ENCODE data around the gene TMEM43.

The TMEM43 gene

DNA sequence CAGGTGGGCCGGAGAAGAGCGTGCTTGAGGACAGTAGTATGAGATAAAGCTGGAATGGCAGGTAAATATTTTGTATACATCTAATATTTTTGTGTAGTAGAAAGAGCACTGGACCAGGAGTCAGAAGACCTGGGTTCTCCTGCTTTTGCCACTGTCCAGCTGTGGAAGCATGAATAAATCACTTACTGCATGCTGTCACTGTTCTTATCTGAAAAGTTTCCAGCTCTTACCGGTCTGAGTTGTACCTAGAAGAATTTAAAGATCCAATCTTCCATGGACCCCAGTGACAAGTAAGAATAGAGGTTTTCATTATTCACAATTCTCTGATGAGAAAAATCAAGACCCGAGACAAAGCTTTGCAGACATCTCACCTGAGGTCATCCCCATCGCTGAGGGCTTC is 47.6 kb downstream of the TMEM43 start:
- no peak overlapping the region for H3K4me3 ChIP-seq (ENCODE audit: low read depth, low read length)
- TF ChIP-seq, protein P1, sequence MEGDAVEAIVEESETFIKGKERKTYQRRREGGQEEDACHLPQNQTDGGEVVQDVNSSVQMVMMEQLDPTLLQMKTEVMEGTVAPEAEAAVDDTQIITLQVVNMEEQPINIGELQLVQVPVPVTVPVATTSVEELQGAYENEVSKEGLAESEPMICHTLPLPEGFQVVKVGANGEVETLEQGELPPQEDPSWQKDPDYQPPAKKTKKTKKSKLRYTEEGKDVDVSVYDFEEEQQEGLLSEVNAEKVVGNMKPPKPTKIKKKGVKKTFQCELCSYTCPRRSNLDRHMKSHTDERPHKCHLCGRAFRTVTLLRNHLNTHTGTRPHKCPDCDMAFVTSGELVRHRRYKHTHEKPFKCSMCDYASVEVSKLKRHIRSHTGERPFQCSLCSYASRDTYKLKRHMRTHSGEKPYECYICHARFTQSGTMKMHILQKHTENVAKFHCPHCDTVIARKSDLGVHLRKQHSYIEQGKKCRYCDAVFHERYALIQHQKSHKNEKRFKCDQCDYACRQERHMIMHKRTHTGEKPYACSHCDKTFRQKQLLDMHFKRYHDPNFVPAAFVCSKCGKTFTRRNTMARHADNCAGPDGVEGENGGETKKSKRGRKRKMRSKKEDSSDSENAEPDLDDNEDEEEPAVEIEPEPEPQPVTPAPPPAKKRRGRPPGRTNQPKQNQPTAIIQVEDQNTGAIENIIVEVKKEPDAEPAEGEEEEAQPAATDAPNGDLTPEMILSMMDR (IDR thresholded peaks at IDR 0.05; ENCODE audit: low read depth, low read length, missing control alignments), result no peak
- in situ Hi-C loops (cut with HindIII; ENCODE audit: low sequenced_read_pairs), result no loop called here
- no peak for DNase-seq (ENCODE audit: low read depth)

DNA sequence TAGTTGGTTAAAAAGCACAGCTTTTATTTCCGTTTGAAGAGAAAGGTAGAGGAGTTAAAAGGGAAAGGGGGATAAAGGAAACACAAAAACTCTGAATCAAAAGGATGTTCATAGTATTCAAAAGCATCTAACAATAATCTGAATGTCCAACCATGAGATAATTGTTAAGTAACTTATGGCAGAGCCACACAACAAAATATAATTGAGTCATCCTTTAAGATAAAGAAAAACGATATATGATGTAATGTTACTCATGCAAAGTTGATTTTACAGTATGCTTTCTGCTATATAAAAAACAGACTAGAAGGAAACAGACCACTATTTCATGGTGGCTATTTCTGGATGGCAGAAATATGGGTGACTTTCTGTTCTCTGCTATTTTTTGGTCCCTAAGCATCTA is 49.6 kb downstream of the TMEM43 start:
- in situ Hi-C loops (cut with HindIII; ENCODE audit: low sequenced_read_pairs), result no loop called here
- no peak for DNase-seq (ENCODE audit: low read depth)
- TF ChIP-seq, protein P1 (IDR thresholded peaks at IDR 0.05; ENCODE audit: low read depth, low read length, missing control alignments), result no peak
- H3K4me3 ChIP-seq (ENCODE audit: low read depth, low read length), result no peak overlapping the region

DNA sequence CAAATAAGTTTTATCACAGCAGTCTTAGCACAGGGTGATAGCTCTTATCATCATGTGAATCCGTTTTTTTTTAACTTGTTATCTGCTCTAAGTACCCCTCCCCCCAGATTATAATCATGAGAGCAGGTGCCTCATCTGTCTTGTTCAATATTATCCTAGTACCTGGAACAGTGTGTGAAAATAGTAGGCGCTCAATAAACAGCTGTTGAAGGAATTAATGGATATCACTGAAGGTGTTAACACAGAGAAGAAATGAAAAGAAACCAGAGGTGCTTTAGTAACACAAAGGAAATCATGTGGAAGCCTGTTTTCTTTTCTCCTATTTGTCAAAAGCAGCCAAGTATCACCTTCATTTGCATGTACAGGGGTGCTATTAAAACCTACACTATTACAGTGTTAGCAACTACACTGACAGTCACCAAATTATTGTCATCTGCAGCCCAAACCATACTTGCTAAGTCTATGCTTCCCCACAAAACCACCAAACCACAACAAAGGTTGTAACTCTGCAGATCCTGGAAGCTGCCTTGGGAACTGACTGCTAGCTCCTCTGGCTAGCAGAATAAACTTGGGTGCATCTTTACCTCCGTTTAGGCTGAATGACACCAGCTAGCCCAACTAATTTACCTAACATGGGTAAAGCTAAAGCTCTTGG is 50.7 kb downstream of the TMEM43 start:
- DNase-seq (ENCODE audit: low read depth), result peak; percentile 29
- TF ChIP-seq, protein P1 (IDR thresholded peaks at IDR 0.05; ENCODE audit: low read depth, low read length, missing control alignments), result no peak
- in situ Hi-C loops (cut with HindIII; ENCODE audit: low sequenced_read_pairs), result no loop called here
- no peak overlapping the region for H3K4me3 ChIP-seq (ENCODE audit: low read depth, low read length)

DNA sequence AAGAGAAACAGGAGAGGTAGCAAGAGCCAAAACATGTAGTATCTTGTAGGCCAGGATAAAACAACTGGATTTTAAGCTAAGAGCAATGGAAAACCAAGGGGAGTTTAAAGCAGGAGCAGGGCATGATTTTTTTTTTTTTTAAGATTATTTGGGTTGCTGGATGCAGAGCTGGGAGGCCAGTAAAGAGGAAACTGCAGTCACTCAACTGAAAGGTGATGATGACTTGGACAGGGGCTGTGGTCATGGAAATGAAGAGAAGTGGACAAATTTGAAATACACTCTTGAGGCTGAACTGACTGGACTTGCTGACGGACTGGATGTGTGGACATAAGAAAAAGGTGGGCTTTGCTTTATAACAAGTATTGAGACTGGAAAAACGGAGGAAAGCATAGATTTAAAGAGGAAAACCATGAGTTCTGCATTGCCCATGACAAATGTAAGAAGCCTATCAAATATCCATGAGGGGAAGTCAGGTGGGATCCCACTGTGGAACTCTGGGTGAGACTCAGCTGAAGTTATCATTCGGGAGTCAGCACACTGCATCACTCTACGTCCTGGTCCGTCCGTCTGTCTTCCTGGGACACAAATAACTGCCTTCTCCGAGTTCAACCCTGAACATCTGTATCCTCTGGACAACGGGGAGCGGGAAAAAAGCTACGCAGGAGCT is 52.9 kb downstream of the TMEM43 start:
- TF ChIP-seq, protein P1 (IDR thresholded peaks at IDR 0.05; ENCODE audit: low read depth, low read length, missing control alignments), result no peak
- no peak for DNase-seq (ENCODE audit: low read depth)

DNA sequence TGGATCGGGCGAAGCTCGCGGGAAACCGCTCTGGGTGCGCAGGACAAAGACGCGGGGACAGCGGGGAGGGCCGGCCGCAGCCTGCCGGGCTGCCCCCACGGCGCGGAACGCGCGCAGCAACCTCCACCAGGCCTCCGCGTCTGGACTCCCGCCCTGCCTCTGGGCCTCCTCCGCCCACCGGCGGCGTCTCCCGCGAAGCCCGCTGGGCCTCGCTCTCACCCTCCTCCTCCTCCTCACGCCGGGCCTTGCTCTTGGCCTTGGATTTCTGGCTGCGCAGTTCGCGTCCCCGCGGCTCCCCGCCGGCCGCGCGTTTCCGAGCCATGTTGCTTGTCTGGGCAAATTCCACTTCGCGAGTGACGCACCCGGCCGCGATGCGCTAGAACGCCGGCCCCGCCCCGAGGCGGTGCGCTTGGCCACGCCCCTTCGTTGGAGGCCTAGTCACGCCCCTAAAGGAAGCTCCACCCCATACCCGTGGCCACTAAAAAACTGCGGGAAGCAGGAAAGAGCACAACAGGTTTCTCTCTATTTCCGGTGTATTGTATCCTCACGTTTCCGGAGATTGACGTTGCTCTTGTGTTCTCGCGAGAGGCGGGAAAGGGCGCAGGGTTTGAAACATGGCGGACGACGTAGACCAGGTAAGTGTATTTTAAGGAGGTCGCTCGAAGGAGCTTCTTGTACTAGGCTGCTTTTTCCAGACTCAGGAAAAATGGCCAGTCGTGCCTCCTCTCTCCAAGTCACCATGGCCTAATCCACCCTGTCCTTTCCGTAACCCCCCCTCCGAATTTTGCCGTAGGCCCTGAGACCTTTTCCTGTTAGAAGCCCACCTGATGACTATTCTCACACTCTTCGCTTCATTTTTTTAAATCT is 53.6 kb downstream of the TMEM43 start, which contains the start of the genes LSM3 and XPC:
TSS of gene LSM3 (plus strand) at position 571 of the 867 bp plus-strand sequence. CDS start at position 615, 44 bp downstream.
TSS of gene XPC (minus strand) at position 355 of the 867 bp plus-strand sequence. CDS start at position 322, 33 bp downstream.
- peak; percentile 98 for DNase-seq (ENCODE audit: low read depth)
- TF ChIP-seq, protein P1 (IDR thresholded peaks at IDR 0.05; ENCODE audit: low read depth, low read length, missing control alignments), result no peak
- peak within 1 kb of the TSS; percentile 73 for H3K4me3 ChIP-seq (ENCODE audit: low read depth, low read length)
- in situ Hi-C loops (cut with HindIII; ENCODE audit: low sequenced_read_pairs), result no loop called here

More for the DNA sequence above, 52.9 kb downstream of the TMEM43 start:
- H3K4me3 ChIP-seq (ENCODE audit: low read depth, low read length), result peak overlapping the region; percentile 73
- in situ Hi-C loops (cut with HindIII; ENCODE audit: low sequenced_read_pairs), result no loop called here

DNA sequence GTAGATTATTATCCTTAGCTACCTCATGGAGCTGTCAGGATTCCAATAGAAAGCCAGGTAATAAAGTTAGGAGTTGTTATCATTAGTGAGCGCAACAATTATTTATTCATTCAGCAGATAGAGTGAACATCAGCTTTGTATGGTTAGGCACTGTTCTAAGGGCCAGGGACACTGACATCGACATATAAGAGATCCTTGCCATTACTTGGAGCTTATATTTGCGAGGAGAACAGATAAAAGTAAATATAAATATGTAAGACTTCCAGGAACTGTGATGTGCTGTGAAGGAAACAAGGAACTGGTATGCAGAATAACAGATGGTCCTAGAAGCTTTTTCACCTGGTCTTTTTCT is 54.2 kb downstream of the TMEM43 start:
- in situ Hi-C loops (cut with HindIII; ENCODE audit: low sequenced_read_pairs), result no loop called here
- TF ChIP-seq, protein P1 (IDR thresholded peaks at IDR 0.05; ENCODE audit: low read depth, low read length, missing control alignments), result no peak
- DNase-seq (ENCODE audit: low read depth), result no peak
- peak overlapping the region; percentile 73 for H3K4me3 ChIP-seq (ENCODE audit: low read depth, low read length)
